SK-MEL-5 (cell line): Measurements from ENCODE around the gene TF. TPM values are rescaled to one million over a fixed set of nuclear protein-coding genes. Genes with fewer than 3 reads are reported as not detected.

ENCODE experiments used
- DNase-seq: peaks from one replicate; pipeline ENCODE4 v3.0.0-alpha.2; 2016; ENCODE audit warnings: low read depth, low spot score
- in situ Hi-C: cut with HindIII; loops from 2 replicates; pipeline ENCODE4 v1.10.0; 2016; ENCODE audit warnings: low sequenced_read_pairs, high pct_unique_total_duplicates, low pct_unique_long_range_greater_than_20kb
- total RNA-seq: library from RNA; depleted of rRNA; stranded (reverse); fragments of >200 nt; shearing (Covaris generic); gene quantifications from 2 replicates; pipeline ENCODE4 v1.2.3, GENCODE V29; 2014

Gene TF
- total RNA-seq, 1 experiment from 2014 or later, result 0.34 TPM

DNA sequence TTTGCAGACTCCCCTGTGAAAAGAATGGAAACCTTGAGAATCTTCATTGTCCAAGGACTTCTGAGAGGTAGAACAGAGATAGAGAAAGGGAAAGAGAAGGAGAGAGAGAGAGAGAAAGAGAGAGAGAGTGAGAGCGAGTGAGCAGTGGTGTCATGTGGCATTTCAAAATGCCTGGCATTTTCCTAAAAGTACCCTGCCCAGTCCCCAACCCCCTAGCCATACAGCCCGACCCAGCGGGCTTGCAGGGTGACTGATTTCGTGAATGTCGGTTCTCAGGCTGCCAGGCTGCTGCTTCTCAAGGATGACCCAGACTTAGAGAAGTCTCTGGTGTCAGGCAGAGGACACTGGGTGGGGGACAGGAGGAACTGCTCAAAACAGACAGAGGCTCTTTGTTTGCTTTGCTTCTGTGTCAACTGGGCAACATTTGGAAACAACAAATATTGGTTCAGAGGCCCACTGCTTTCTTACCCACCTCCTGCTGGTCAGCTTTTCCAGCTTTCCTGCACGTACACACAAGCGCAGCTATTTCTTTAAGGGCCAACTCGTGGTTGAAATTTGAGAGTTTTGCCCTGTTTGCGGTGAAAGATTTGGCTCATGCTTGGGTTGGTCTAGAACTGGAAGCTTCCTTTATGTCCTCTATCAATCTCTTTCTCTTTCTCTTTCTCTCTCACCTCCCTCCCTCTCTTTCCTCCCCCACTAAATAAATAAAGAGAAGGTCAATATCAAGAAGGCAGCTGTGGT, 3.7 kb upstream of the TF start:
- DNase-seq, result peak; percentile 79
- in situ Hi-C loops, result no loop called here

DNA sequence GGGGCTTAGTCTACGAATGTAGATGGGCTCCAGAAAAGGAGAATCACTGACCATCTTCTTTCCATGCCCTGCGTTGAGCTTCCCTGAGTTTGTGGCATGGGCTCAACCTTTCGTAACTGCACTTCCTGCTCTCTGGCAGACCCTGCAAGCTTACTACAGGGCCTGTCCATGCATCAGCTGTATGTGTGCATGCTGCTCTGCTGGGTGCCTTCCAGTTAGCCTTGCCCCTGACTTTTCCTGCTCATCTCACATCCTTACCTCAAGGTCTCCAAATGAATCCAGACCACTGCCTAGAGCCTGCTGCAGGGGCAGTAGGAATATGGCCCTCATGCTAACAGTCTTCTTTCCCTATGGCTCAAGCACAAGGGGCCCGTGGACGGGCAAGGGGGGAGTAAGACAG, 2.0 kb upstream of the TF start:
- in situ Hi-C loops, result no loop called here

DNA sequence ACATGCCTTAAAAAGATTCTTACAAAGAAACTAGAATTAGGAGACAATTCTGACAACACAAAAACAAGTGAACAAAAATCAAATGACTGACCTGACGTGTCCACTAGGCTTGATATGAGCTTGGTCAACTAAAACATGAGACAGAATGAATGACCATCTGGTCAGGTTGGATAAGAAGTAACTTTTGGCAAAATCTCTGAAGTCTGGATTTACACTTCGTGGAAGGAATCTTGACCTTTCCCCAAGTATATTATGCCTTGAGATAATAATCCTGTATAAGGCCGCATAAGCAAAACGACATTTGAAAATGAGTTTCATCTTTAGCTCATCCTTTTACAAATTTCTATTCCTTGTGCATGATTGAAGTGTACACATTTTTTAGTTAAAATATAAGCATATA, 1.1 kb upstream of the TF start:
- in situ Hi-C loops, result no loop called here
- DNase-seq, result no peak

More for the DNA sequence above, 2.0 kb upstream of the TF start:
- no peak for DNase-seq

DNA sequence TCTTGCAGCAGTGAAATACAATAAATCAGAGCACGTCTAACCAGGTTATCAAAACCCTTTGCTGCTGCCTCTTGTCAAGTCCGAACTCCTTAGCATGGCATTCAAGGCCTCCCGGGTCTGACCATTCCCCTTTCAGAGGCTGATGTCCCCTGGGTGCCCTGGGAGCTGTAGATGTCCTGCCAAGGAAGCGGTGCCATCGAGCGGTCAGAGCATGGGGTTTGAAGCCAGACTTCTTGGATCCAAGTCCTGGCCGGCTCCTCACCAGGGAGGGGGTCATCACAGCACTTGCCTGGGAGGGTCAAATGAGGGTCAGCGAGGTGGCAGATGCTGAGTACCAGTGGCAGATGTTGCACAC, 496 bp downstream of the TF start:
- no peak for DNase-seq
- in situ Hi-C loops, result no loop called here

DNA sequence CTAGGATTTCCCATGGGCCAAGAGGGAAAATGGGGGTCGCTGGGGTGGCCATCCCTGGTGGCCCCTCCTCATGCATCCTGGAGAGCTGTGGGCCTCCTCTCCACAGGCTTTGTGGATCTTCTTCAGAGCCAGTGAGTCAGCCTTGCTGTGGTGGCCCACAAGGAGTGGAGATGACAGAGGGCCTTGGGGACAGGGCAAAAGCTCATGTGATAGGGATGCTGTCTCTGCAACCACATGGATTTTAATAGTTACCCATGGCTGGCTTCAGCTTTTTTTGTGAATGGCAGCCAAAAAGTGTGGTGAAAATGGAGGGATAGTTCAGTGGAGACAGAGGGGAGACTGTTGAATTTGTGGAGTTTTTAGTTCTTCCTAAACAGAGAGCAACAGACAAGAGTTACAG, 1.2 kb downstream of the TF start:
- in situ Hi-C loops, result no loop called here
- no peak for DNase-seq

DNA sequence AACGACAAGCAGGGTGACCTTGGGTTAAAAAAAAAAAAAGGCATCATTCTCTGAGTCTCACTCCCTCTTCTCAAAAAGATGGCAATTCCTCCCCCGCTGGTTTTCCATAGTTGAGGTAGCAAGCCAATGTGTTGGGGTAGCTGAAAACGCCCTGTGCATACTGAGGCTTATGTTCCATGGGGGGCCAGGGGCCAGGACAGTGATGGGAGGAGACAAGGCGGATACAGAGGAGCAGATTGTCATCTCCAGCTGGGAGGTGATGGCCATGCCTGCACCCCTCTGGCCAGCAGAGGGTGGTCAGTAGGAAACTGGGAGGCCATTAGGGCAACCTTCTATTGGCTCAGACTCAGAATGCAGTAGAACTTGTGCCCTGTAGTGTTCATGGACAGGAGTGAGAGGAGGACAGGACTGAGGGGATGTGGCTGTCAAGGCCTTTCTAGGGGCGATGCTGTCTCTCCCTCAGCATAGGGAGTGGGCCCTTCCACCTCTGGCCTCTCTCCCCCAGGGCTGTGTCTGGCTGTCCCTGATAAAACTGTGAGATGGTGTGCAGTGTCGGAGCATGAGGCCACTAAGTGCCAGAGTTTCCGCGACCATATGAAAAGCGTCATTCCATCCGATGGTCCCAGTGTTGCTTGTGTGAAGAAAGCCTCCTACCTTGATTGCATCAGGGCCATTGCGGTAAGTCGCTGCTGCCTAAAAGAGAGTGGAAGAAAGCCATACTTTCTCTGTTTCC, 1.9 kb downstream of the TF start:
- no peak for DNase-seq
- in situ Hi-C loops, result no loop called here

DNA sequence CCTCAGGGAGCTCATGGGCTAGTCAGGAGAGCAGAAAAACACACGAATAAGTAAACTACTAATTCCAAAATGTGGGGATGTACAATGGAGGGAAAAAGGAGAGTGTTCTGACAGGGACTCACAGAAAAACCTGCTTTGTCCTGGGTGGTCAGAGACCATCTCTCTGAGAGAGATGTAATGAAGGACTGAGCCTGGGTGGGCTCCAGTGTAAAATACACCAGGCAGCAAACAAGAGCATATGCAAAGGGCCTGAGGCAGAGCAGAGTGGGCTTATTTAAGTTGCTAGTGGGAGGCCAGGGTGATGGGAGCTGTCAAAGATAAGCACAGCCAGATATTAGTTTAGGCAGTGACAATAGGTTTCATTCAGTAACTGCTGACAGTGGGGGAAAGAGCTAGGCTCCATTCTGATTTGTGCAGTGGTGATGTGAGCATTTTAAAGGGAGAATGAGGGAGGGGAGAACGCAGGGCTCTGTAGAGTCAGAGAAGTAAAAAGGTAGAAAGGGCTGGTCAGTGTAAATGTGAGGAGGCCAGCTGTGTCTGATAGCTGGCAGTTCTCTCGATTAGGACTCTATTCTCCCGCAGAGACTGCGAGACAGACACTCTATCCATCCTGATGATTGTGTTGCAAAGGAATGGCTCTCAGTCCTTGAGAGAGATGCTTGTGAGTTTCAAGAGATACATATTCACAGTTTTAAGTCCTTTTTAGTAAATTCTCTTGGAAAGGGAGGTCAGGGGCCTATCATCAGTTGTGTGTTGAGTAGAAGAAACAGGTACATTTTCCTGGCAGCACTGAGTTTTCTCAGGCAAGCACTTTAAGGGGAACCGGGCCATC, 3.5 kb downstream of the TF start:
- in situ Hi-C loops, result no loop called here
- DNase-seq, result no peak

DNA sequence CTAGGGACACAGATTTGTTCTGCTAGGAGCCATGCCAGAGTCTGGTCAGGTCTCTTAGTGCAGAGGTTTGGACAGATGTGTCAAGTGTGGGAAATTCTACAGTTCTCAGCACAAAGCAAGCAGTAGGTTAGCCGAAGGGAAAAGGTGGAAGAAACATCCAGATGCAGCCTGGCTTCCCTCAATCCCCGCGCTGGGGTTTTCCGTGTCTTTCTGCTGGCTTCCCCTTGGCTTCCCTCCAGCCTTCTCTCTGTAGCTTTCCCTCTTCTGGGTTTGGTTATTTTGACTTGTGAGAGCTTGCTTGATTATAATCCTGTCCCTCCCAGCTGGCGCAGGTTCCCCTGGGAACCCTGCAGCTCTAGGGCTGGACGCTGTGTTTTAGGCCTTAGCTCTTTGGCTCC, 4.1 kb downstream of the TF start:
- DNase-seq, result no peak
- in situ Hi-C loops, result no loop called here

DNA sequence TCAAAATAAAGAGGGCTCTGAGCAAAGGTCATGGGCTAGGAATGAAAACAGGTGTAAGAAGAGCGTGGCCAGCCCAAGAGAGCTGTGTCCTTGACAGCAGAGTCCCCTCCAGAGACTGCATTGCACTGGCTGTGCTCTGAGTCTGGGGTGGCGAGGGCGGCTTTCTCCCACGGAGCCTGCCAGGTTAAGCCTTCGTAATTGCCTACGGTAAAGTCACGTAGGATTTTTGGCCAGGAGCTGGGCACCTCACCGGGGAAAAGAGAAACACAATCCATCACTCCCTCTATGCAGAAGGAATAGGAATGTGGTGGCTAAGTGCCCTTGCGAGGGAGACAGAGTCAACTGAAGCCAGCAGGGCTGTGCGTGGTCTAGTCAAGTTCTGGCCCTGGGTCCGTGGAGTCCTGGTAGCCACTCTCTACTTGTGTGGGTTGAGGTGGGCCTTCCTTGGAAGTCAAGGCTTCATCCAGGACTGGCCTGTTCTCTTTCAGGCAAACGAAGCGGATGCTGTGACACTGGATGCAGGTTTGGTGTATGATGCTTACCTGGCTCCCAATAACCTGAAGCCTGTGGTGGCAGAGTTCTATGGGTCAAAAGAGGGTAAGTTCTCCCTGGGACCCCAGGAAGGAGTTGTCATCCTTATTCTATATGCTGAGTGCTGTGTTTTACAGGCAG, 7.0 kb downstream of the TF start:
- DNase-seq, result no peak
- in situ Hi-C loops, result no loop called here

DNA sequence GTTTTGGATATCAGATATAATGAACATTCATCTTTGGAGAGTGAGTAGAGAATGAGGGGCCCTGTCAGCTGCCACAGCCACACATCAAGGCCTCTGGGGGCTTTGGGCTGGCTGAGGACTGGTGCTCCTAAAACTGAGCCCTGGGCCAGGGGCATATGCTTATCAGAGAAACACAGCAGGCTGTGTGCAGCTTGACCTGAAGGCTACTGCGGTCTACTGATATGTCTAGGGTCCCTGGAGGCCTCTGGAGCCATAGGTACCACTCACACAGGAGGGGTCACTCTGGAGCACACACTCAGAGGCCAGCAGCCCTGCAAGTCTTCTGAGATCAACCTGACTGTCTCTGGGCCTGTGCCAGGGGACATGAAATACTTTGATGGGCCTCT, 7.6 kb downstream of the TF start:
- in situ Hi-C loops, result no loop called here

DNA sequence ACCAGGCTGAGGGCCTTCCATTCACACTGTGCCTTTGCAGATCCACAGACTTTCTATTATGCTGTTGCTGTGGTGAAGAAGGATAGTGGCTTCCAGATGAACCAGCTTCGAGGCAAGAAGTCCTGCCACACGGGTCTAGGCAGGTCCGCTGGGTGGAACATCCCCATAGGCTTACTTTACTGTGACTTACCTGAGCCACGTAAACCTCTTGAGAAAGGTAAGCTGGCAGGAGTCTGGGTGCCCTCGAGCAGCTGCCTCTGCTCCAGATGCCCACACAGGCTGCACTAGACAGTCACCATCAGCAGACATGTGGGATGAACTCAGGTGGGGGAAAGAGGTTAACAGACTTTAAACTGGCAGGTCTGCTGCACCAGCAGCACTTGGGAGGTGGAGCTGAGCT, 8.3 kb downstream of the TF start:
- in situ Hi-C loops, result no loop called here

More for the DNA sequence above, 7.6 kb downstream of the TF start:
- no peak for DNase-seq

DNA sequence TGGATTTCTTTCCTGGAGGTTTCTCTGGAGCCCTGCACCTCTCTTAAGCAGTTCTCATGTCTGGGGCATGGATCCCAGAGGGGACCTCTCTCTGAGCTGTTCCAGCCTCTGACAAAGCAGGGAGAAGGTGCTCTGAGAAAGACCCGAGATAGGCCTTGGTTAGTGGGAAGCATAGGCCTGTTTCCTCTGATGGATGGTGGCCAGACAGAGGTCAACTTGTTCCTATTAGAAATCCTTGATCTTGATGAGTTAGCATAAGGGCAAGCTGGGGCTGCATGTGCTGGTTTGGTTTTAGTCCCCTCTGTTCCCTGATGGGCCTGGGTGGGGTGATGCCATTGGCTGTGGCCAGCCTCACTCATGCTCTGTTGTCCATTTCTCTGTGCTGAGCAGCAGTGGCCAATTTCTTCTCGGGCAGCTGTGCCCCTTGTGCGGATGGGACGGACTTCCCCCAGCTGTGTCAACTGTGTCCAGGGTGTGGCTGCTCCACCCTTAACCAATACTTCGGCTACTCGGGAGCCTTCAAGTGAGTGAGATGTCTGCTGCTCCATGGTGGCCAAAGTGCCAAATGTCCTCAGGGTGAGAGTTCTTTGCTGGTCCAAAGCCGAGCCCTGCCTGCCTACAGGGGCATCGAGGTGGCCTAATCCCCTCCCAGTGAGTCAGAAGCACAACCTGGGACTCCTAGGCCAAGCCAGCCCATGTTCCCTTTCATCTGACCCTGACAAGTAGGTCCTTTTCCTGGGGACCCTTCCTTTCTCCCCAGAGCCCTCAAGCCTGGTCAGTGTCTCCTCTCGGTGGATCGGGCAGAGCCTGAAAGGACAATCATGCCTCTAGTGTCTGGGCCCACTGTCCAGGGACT, 9.0 kb downstream of the TF start:
- in situ Hi-C loops, result no loop called here
- DNase-seq, result no peak

More for the DNA sequence above, 8.3 kb downstream of the TF start:
- DNase-seq, result no peak

DNA sequence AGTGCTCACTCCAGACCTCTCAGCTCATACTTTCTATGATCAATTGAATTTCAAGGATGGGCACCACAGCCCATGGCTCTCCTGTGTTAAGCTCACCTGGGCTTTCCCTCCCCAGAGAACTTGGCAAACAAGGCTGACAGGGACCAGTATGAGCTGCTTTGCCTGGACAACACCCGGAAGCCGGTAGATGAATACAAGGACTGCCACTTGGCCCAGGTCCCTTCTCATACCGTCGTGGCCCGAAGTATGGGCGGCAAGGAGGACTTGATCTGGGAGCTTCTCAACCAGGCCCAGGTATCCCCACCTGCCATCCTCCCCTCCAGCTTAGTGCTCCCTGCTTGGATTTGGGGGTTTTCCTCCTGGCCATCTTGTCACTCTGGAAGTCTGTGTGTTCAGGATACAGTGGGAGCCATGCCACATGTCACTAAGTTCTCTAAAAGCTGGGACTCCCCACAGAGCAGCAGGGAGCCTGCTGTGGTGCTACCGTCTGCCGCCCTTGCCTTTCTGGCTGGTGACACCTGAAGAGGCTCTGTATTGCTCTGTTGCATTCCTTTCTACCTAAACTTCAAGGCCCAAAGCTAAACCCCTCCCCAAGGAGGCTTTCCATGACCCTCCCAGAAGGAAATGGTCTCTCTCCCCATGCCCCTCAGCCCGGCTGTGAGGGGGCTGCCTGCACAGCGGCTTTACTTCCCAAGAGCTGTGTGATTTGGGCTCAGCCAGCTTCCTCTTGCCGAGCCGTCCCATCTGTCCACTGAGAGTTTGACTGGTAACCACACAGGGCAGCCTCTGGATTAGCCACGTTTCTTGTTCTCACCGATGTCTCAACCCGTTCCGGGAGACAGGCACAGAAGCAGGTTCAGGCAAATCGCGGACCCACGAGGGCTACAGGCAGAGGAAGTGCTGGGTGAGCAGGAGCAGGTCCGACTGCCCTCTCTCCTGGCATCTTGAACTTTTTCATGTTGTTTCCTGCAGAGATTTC, 10.8 kb downstream of the TF start:
- no peak for DNase-seq
- in situ Hi-C loops, result no loop called here

DNA sequence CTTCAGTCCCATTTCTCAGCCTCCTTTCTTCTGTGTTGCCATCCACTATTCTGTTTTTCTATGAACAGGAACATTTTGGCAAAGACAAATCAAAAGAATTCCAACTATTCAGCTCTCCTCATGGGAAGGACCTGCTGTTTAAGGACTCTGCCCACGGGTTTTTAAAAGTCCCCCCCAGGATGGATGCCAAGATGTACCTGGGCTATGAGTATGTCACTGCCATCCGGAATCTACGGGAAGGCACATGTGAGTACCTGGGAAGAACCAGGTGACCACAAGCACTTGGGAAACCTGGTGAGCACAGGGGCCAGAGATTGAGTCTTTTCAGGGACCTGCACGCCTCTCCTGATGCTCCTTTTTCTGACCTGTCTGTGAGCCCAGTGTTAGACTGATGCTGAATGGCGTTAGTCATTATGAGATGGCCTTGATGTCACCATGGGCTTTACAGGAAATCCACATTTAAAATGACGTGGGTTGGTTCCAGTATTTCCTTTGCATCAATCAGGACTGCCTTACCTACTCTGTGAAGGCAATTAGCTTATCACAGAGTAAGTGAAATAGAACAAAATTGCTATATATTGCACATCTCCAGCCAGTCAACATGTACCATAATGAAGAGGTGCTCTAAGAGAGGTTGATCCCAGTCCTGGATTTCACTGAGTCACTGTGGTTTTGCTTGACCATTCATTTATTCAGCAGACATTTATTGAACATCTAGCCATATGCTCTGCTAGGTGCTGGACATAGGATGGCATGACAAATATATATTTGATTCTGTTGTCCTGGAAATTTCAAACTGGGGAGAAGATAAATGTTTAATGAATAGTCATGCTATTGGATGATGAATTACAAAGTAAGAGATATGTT, 11.7 kb downstream of the TF start:
- no peak for DNase-seq
- in situ Hi-C loops, result no loop called here

DNA sequence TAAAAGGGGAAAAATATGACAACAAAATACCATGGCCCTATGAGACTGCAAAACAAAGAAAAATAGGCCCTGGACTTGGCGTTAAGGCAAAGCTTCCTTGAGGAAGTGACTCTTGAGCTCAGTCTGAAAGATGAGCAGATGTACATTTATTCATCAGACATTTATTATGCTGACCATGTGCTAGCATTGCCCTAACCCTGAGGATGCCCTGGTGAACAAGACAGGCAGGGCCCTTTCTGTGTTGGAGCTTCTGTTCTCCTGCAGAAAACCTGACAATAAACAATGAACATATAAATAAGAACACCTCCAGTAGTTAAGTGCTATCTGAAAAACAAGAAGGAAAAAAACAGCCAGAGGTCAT, 12.4 kb downstream of the TF start:
- DNase-seq, result no peak
- in situ Hi-C loops, result no loop called here
